Activated T-cell treated with anti-CD3 and anti-CD28 coated beads, Interleukin-2, amount 50 U/mL, for 72 hours (primary cell): ENCODE results near the gene APC2. TPM values are rescaled to one million over a fixed set of nuclear protein-coding genes. Genes with fewer than 3 reads are reported as not detected.

Experiments
- ATAC-seq, 2 donors: fragments of 150-1000 bp; cut with Tn5 transposase; replicated peaks in 1 of 2; 2 replicates each; pipeline ENCODE4 v1.10.0; 2021; ENCODE audit warnings: moderate library complexity in 2 of 2, mild to moderate bottlenecking in 1 of 2
- DNase-seq, 2 donors: peaks; one replicate each; pipeline ENCODE4 v3.0.0; 2021 to 2022; ENCODE audit warnings: mixed read lengths in 1 of 2
- H3K27ac Mint-ChIP-seq: one replicate; pipeline ENCODE4 v1.8.0; 2022; ENCODE audit warnings: mild to moderate bottlenecking, moderate library complexity, mixed read lengths
- H3K27me3 Mint-ChIP-seq: one replicate; pipeline ENCODE4 v1.8.0; 2022; ENCODE audit warnings: low read depth, mixed read lengths
- H3K36me3 Mint-ChIP-seq, 2 donors: one replicate each; pipeline ENCODE4 v1.8.0; 2022; ENCODE audit warnings: mixed read lengths in 2 of 2, mild to moderate bottlenecking in 1 of 2; ENCODE audit not compliant: insufficient read depth in 2 of 2
- H3K4me1 Mint-ChIP-seq: one replicate; pipeline ENCODE4 v1.8.0; 2022; ENCODE audit warnings: low read depth, mixed read lengths
- H3K4me3 Mint-ChIP-seq, 2 donors: one replicate each; pipeline ENCODE4 v1.8.0; 2022; ENCODE audit warnings: mild to moderate bottlenecking in 2 of 2, mixed read lengths in 2 of 2, moderate library complexity in 2 of 2
- H3K9me3 Mint-ChIP-seq, 2 donors: one replicate each; pipeline ENCODE4 v1.8.0; 2022; ENCODE audit warnings: mixed read lengths in 2 of 2
- total RNA-seq, 2 donors: library from RNA; stranded (reverse); gene quantifications; one replicate each; pipeline ENCODE4 v1.2.3, GENCODE V29; 2022

APC2 gene
- total RNA-seq, 2 donors from 2014 or later, result 0.02 to 0.14 TPM

GRCh38 chr19:1429750-1430149 is 20.2 kb upstream of the APC2 start:
- H3K36me3 Mint-ChIP-seq, result peaks cover 0 to 12% of the 10 kb centered on the region in 2 donors
- no peaks in the 10 kb centered on the region for H3K27me3 Mint-ChIP-seq
- ATAC-seq (no peak), DNase-seq (no peak)
- H3K9me3 Mint-ChIP-seq, result no peaks in the 10 kb centered on the region
- no peak overlapping the region for H3K4me3 Mint-ChIP-seq
- H3K4me1 Mint-ChIP-seq, result no peaks in the 10 kb centered on the region
- H3K27ac Mint-ChIP-seq, result no peak overlapping the region

GRCh38 chr19:1430246-1430645 is 19.7 kb upstream of the APC2 start:
- H3K27me3 Mint-ChIP-seq, result no peaks in the 10 kb centered on the region
- no peaks in the 10 kb centered on the region for H3K9me3 Mint-ChIP-seq
- no peaks in the 10 kb centered on the region for H3K4me1 Mint-ChIP-seq
- no peak for ATAC-seq
- no peak overlapping the region for H3K27ac Mint-ChIP-seq
- H3K36me3 Mint-ChIP-seq, result peaks cover 0 to 8% of the 10 kb centered on the region in 2 donors
- no peak overlapping the region for H3K4me3 Mint-ChIP-seq
- DNase-seq, result no peak

- no peak overlapping the region for H3K27ac Mint-ChIP-seq
- DNase-seq, result no peak
- H3K4me1 Mint-ChIP-seq, result no peaks in the 10 kb centered on the region
- no peak for ATAC-seq
- H3K27me3 Mint-ChIP-seq, result no peaks in the 10 kb centered on the region
- peaks cover 0 to 6% of the 10 kb centered on the region in 2 donors for H3K36me3 Mint-ChIP-seq
- no peaks in the 10 kb centered on the region for H3K9me3 Mint-ChIP-seq
- H3K4me3 Mint-ChIP-seq, result no peak overlapping the region
These were observed 18.0 kb upstream of the APC2 start for GRCh38 chr19:1431759-1432506.

- Mint-ChIP-seq H3K36me3 (peaks cover 0 to 6% of the 10 kb centered on the region in 2 donors), H3K9me3 (no peaks in the 10 kb centered on the region), H3K4me1 (no peaks in the 10 kb centered on the region), H3K4me3 (no peak overlapping the region), H3K27me3 (no peaks in the 10 kb centered on the region), H3K27ac (no peak overlapping the region)
- DNase-seq (no peak), ATAC-seq (no peak)
These were observed 17.4 kb upstream of the APC2 start for GRCh38 chr19:1432507-1432887.

- no peaks in the 10 kb centered on the region for H3K9me3 Mint-ChIP-seq
These were observed 16.5 kb upstream of the APC2 start for GRCh38 chr19:1433119-1434039.

GRCh38 chr19:1434040-1434366 is 15.9 kb upstream of the APC2 start:
- no peak for DNase-seq
- Mint-ChIP-seq H3K4me1 (peaks cover 7% of the 10 kb centered on the region), H3K9me3 (no peaks in the 10 kb centered on the region), H3K4me3 (no peak overlapping the region), H3K27me3 (no peaks in the 10 kb centered on the region), H3K36me3 (peaks cover 3 to 5% of the 10 kb centered on the region in 2 donors), H3K27ac (no peak overlapping the region)
- no peak for ATAC-seq

More at GRCh38 chr19:1433119-1434039, 16.5 kb upstream of the APC2 start:
- no peak for ATAC-seq
- H3K4me3 Mint-ChIP-seq, result no peak overlapping the region
- no peak overlapping the region for H3K27ac Mint-ChIP-seq
- peaks cover 7% of the 10 kb centered on the region for H3K4me1 Mint-ChIP-seq
- H3K36me3 Mint-ChIP-seq, result peaks cover 3 to 5% of the 10 kb centered on the region in 2 donors
- H3K27me3 Mint-ChIP-seq, result no peaks in the 10 kb centered on the region
- no peak for DNase-seq

GRCh38 chr19:1434577-1435060 is 15.3 kb upstream of the APC2 start:
- no peak for DNase-seq
- no peak overlapping the region for H3K27ac Mint-ChIP-seq
- H3K36me3 Mint-ChIP-seq, result peaks cover 3 to 6% of the 10 kb centered on the region in 2 donors

GRCh38 chr19:1435378-1435989 is 14.4 kb upstream of the APC2 start:
- Mint-ChIP-seq H3K9me3 (no peaks in the 10 kb centered on the region), H3K27me3 (no peaks in the 10 kb centered on the region), H3K36me3 (peaks cover 6 to 13% of the 10 kb centered on the region in 2 donors), H3K4me3 (no peak overlapping the region), H3K27ac (no peak overlapping the region), H3K4me1 (peaks cover 19% of the 10 kb centered on the region)
- DNase-seq, result no peak
- no peak for ATAC-seq

More at GRCh38 chr19:1434577-1435060, 15.3 kb upstream of the APC2 start:
- Mint-ChIP-seq H3K9me3 (no peaks in the 10 kb centered on the region), H3K4me1 (peaks cover 10% of the 10 kb centered on the region), H3K4me3 (no peak overlapping the region), H3K27me3 (no peaks in the 10 kb centered on the region)
- no peak for ATAC-seq

- ATAC-seq (no peak), DNase-seq (no peak)
- Mint-ChIP-seq H3K27me3 (no peaks in the 10 kb centered on the region), H3K4me3 (peak overlapping the region; percentile 97 to 99), H3K36me3 (peaks cover 12 to 25% of the 10 kb centered on the region in 2 donors), H3K4me1 (peaks cover 34% of the 10 kb centered on the region), H3K9me3 (no peaks in the 10 kb centered on the region), H3K27ac (peak overlapping the region; percentile 97)
These were observed 12.3 kb upstream of the APC2 start for GRCh38 chr19:1437609-1438008.

- Mint-ChIP-seq H3K27me3 (no peaks in the 10 kb centered on the region), H3K27ac (peak within 1 kb of the TSS; percentile 97), H3K9me3 (no peaks in the 10 kb centered on the region), H3K4me1 (peaks cover 34% of the 10 kb centered on the region), H3K4me3 (peak within 1 kb of the TSS; percentile 97 to 99), H3K36me3 (peaks cover 12 to 27% of the 10 kb centered on the region in 2 donors)
- ATAC-seq, result peak; percentile 89 to 90
- peak; percentile 95 to 97 for DNase-seq
These were observed 11.6 kb upstream of the APC2 start, which contains the start of gene RPS15 for GRCh38 chr19:1438035-1438932. TSS of gene RPS15 (plus strand) at chr19:1438396. CDS start at chr19:1438426, 30 bp downstream.

- peaks cover 12 to 27% of the 10 kb centered on the region in 2 donors for H3K36me3 Mint-ChIP-seq
- ATAC-seq, result no peak
These were observed 11.0 kb upstream of the APC2 start for GRCh38 chr19:1438933-1439354.

More at GRCh38 chr19:1438933-1439354, 11.0 kb upstream of the APC2 start:
- no peaks in the 10 kb centered on the region for H3K9me3 Mint-ChIP-seq
- peak overlapping the region; percentile 97 to 99 for H3K4me3 Mint-ChIP-seq
- H3K27ac Mint-ChIP-seq, result peak overlapping the region; percentile 90
- no peaks in the 10 kb centered on the region for H3K27me3 Mint-ChIP-seq
- H3K4me1 Mint-ChIP-seq, result peaks cover 34% of the 10 kb centered on the region
- no peak for DNase-seq
